HCT116 (cell line): ENCODE measurements around the gene FLT3.

Source experiments
- CEBPB ChIP-seq: IDR thresholded peaks from 2 replicates; pipeline ENCODE4 v1.6.1; 2012; ENCODE audit warnings: low read depth
- EGR1 ChIP-seq: IDR thresholded peaks from 2 replicates; pipeline ENCODE4 v1.6.1; 2012; ENCODE audit warnings: low read depth
- EZH2 ChIP-seq: fragments of 200-600 bp; sonication (generic); IDR thresholded peaks from 2 replicates; pipeline ENCODE4 v1.6.1; 2017; ENCODE audit warnings: antibody characterized with exemption, mixed run types
- EZH2phosphoT487 ChIP-seq: fragments of 200-600 bp; IDR thresholded peaks from 2 replicates; pipeline ENCODE4 v1.6.1; 2018; ENCODE audit warnings: antibody characterized with exemption, borderline replicate concordance
- JUND ChIP-seq: IDR thresholded peaks from 2 replicates; pipeline ENCODE4 v1.6.1; 2012
- POLR2A ChIP-seq: IDR thresholded peaks from 2 replicates; pipeline ENCODE4 v1.7.0; 2011; ENCODE audit warnings: borderline replicate concordance; ENCODE audit not compliant: insufficient read depth, insufficient read length; ENCODE audit errors: extremely low read depth
- POLR2AphosphoS5 ChIP-seq: IDR thresholded peaks from 2 replicates; pipeline ENCODE4 v1.6.1; 2011; ENCODE audit warnings: mild to moderate bottlenecking, low read depth, low read length, moderate library complexity
- SIN3A ChIP-seq: IDR thresholded peaks from 2 replicates; pipeline ENCODE4 v1.6.1; 2012; ENCODE audit warnings: low read depth
- SRF ChIP-seq: IDR thresholded peaks from 2 replicates; pipeline ENCODE4 v1.6.1; 2012; ENCODE audit warnings: low read depth
- TCF7L2 ChIP-seq: IDR thresholded peaks from 2 replicates; pipeline ENCODE4 v1.7.0; 2011; ENCODE audit warnings: borderline replicate concordance, inconsistent platforms; ENCODE audit not compliant: insufficient read depth, insufficient read length; ENCODE audit errors: extremely low read depth
- ZNF274 ChIP-seq: fragments of 200-500 bp; sonication (Bioruptor generic); IDR thresholded peaks from 2 replicates; pipeline ENCODE4 v1.6.1; 2014; ENCODE audit warnings: mild to moderate bottlenecking, low read depth, low read length, inconsistent platforms
- TF ChIP-seq, protein P1 (sequence below), 3 experiments: fragments of 200-600 bp in 1 of 3; sonication (generic) in 1 of 3; IDR thresholded peaks in 2 of 3; conservative IDR thresholded peaks in 1 of 3; 2 replicates each; pipeline ENCODE4 v1.5.1; 2012 to 2017; ENCODE audit warnings: low read depth in 2 of 3, low read length in 2 of 3, antibody characterized with exemption in 1 of 3, borderline replicate concordance in 1 of 3, control low read depth in 1 of 3, mild to moderate bottlenecking in 1 of 3, mixed read lengths in 1 of 3, mixed run types in 1 of 3, moderate library complexity in 1 of 3; ENCODE audit not compliant: insufficient read depth in 1 of 3
- TF ChIP-seq, protein P2 (sequence below): IDR thresholded peaks from 2 replicates; pipeline ENCODE4 v1.6.1; 2012; ENCODE audit warnings: low read depth
- TF ChIP-seq, protein P3 (sequence below): IDR thresholded peaks from 2 replicates; pipeline ENCODE4 v1.6.1; 2012

DNA sequence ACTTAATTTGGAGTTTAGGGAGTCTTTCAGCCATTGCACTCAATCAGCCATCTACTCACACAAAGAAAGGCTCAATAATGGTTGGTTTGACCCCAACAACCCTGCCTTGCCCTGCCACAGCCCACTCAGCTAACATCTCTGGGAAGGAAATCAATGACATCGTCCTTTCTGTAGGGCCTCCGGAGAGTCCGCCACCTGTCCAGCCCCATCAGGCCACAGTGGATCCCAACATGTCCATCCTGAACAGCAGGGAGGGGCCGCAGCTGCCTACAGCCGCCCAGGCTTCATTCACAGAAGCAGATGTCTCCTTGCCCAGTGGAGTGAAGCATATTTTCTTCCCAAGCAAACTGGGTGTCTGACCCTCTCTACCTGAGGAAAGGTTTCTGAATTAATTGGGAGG lies 127.1 kb downstream of the FLT3 start:
- TF ChIP-seq, protein P1, sequence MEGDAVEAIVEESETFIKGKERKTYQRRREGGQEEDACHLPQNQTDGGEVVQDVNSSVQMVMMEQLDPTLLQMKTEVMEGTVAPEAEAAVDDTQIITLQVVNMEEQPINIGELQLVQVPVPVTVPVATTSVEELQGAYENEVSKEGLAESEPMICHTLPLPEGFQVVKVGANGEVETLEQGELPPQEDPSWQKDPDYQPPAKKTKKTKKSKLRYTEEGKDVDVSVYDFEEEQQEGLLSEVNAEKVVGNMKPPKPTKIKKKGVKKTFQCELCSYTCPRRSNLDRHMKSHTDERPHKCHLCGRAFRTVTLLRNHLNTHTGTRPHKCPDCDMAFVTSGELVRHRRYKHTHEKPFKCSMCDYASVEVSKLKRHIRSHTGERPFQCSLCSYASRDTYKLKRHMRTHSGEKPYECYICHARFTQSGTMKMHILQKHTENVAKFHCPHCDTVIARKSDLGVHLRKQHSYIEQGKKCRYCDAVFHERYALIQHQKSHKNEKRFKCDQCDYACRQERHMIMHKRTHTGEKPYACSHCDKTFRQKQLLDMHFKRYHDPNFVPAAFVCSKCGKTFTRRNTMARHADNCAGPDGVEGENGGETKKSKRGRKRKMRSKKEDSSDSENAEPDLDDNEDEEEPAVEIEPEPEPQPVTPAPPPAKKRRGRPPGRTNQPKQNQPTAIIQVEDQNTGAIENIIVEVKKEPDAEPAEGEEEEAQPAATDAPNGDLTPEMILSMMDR (IDR thresholded peaks at IDR 0.05 in 2 of 3, conservative IDR thresholded peaks at IDR 0.05 in 1 of 3; ENCODE audit: borderline replicate concordance in 1 of 3, insufficient read depth in 1 of 3, low read depth in 2 of 3, low read length in 2 of 3) = no peak
- no peak for TF ChIP-seq TCF7L2
- TF ChIP-seq, protein P2, sequence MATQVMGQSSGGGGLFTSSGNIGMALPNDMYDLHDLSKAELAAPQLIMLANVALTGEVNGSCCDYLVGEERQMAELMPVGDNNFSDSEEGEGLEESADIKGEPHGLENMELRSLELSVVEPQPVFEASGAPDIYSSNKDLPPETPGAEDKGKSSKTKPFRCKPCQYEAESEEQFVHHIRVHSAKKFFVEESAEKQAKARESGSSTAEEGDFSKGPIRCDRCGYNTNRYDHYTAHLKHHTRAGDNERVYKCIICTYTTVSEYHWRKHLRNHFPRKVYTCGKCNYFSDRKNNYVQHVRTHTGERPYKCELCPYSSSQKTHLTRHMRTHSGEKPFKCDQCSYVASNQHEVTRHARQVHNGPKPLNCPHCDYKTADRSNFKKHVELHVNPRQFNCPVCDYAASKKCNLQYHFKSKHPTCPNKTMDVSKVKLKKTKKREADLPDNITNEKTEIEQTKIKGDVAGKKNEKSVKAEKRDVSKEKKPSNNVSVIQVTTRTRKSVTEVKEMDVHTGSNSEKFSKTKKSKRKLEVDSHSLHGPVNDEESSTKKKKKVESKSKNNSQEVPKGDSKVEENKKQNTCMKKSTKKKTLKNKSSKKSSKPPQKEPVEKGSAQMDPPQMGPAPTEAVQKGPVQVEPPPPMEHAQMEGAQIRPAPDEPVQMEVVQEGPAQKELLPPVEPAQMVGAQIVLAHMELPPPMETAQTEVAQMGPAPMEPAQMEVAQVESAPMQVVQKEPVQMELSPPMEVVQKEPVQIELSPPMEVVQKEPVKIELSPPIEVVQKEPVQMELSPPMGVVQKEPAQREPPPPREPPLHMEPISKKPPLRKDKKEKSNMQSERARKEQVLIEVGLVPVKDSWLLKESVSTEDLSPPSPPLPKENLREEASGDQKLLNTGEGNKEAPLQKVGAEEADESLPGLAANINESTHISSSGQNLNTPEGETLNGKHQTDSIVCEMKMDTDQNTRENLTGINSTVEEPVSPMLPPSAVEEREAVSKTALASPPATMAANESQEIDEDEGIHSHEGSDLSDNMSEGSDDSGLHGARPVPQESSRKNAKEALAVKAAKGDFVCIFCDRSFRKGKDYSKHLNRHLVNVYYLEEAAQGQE = no peak
- no peak for TF ChIP-seq JUND
- no peak for TF ChIP-seq POLR2A
- TF ChIP-seq EGR1 = no peak
- TF ChIP-seq POLR2AphosphoS5 = no peak
- TF ChIP-seq EZH2 = no peak
- TF ChIP-seq CEBPB = no peak
- no peak for TF ChIP-seq ZNF274
- TF ChIP-seq SIN3A = no peak
- no peak for TF ChIP-seq EZH2phosphoT487
- TF ChIP-seq SRF = no peak
- TF ChIP-seq, protein P3, sequence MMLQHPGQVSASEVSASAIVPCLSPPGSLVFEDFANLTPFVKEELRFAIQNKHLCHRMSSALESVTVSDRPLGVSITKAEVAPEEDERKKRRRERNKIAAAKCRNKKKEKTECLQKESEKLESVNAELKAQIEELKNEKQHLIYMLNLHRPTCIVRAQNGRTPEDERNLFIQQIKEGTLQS = no peak
